GM21515 (cell line): ENCODE data around the gene CNTNAP5.

Experiments used
- ATAC-seq: cut with Tn5 transposase; IDR thresholded peaks from one replicate; pipeline ENCODE4 v1.9.1; 2021; ENCODE audit not compliant: unreplicated experiment

CNTNAP5 gene

GRCh38 chr2:124774781-124775180 is 749.7 kb downstream of the CNTNAP5 start:
- ATAC-seq: no peak

GRCh38 chr2:124776332-124776731 is 751.2 kb downstream of the CNTNAP5 start:
- ATAC-seq: no peak

GRCh38 chr2:124778076-124778475 is 753.0 kb downstream of the CNTNAP5 start:
- no peak for ATAC-seq

GRCh38 chr2:124796647-124797046 is 771.6 kb downstream of the CNTNAP5 start:
- no peak for ATAC-seq

- ATAC-seq: no peak
Measured at GRCh38 chr2:124797049-124797448, 772.0 kb downstream of the CNTNAP5 start.

GRCh38 chr2:124798551-124798950 is 773.5 kb downstream of the CNTNAP5 start:
- no peak for ATAC-seq

- ATAC-seq: peak; percentile 69
Measured at GRCh38 chr2:124804014-124804940, 779.2 kb downstream of the CNTNAP5 start.

GRCh38 chr2:124805060-124805459 is 780.0 kb downstream of the CNTNAP5 start:
- ATAC-seq: no peak

GRCh38 chr2:124810132-124810531 is 785.0 kb downstream of the CNTNAP5 start:
- no peak for ATAC-seq

GRCh38 chr2:124814968-124815745 is 790.1 kb downstream of the CNTNAP5 start:
- ATAC-seq: no peak

- no peak for ATAC-seq
Measured at GRCh38 chr2:124816007-124816406, 790.9 kb downstream of the CNTNAP5 start.

- ATAC-seq: no peak
Measured at GRCh38 chr2:124822516-124822915, 797.4 kb downstream of the CNTNAP5 start.

GRCh38 chr2:124824441-124824840 is 799.4 kb downstream of the CNTNAP5 start:
- no peak for ATAC-seq

- ATAC-seq: no peak
Measured at GRCh38 chr2:124832521-124832920, 807.4 kb downstream of the CNTNAP5 start.

GRCh38 chr2:124834331-124834730 is 809.2 kb downstream of the CNTNAP5 start:
- no peak for ATAC-seq

- no peak for ATAC-seq
Measured at GRCh38 chr2:124835331-124835730, 810.2 kb downstream of the CNTNAP5 start.

GRCh38 chr2:124836416-124836815 is 811.3 kb downstream of the CNTNAP5 start:
- ATAC-seq: no peak

GRCh38 chr2:124837496-124837895 is 812.4 kb downstream of the CNTNAP5 start:
- no peak for ATAC-seq

- ATAC-seq: no peak
Measured at GRCh38 chr2:124838406-124838805, 813.3 kb downstream of the CNTNAP5 start.

- ATAC-seq: no peak
Measured at GRCh38 chr2:124867247-124867646, 842.2 kb downstream of the CNTNAP5 start.

- no peak for ATAC-seq
Measured at GRCh38 chr2:124874219-124874618, 849.1 kb downstream of the CNTNAP5 start.

GRCh38 chr2:124874676-124875075 is 849.6 kb downstream of the CNTNAP5 start:
- no peak for ATAC-seq
